Liver (tissue), 9 donors: ENCODE measurements around the gene PLPP3. TPM values are rescaled to one million over a fixed set of nuclear protein-coding genes. Genes with fewer than 3 reads are reported as not detected.

Experiments used
- DNase-seq: peaks from one replicate; pipeline ENCODE4 v3.0.0-alpha.2; 2017; ENCODE audit warnings: low spot score
- H3K27ac ChIP-seq, 2 donors: one replicate each; pipeline ENCODE4 v1.7.0; 2013; ENCODE audit warnings: inconsistent platforms in 2 of 2, low read length in 2 of 2, control low read depth in 1 of 2, low read depth in 1 of 2, mild to moderate bottlenecking in 1 of 2
- H3K27me3 ChIP-seq, 4 donors: one replicate each; pipeline versions ENCODE4 v1.6.1 to v1.7.0; 2013; ENCODE audit warnings: low read length in 3 of 4, inconsistent platforms in 1 of 4, mild to moderate bottlenecking in 1 of 4, moderate library complexity in 1 of 4; ENCODE audit not compliant: control insufficient read depth in 4 of 4, insufficient read depth in 4 of 4
- H3K36me3 ChIP-seq, 4 donors: one replicate each; pipeline versions ENCODE4 v1.6.1 to v1.7.0; 2013; ENCODE audit warnings: low read length in 3 of 4, mild to moderate bottlenecking in 3 of 4, low read depth in 1 of 4, moderate library complexity in 1 of 4; ENCODE audit not compliant: control insufficient read depth in 4 of 4, insufficient read depth in 3 of 4
- H3K4me1 ChIP-seq, 4 donors: one replicate each; pipeline versions ENCODE4 v1.6.1 to v1.7.0; 2013; ENCODE audit warnings: low read length in 3 of 4, mild to moderate bottlenecking in 3 of 4, moderate library complexity in 1 of 4; ENCODE audit not compliant: control insufficient read depth in 4 of 4, insufficient read depth in 4 of 4
- H3K4me3 ChIP-seq, 3 donors: one replicate each; pipeline versions ENCODE4 v1.6.1 to v1.7.0; 2013; ENCODE audit warnings: low read length in 3 of 3, control low read depth in 1 of 3, low read depth in 1 of 3, mild to moderate bottlenecking in 1 of 3
- H3K9ac ChIP-seq, 2 donors: one replicate each; pipeline ENCODE4 v1.7.0; 2013; ENCODE audit warnings: low read length in 2 of 2, mild to moderate bottlenecking in 2 of 2, moderate library complexity in 2 of 2, control low read depth in 1 of 2, low read depth in 1 of 2
- H3K9me3 ChIP-seq, 4 donors: one replicate each; pipeline versions ENCODE4 v1.6.1 to v1.7.0; 2013; ENCODE audit warnings: low read length in 3 of 4; ENCODE audit not compliant: control insufficient read depth in 4 of 4
- EGR1 ChIP-seq, 2 donors: IDR thresholded peaks; 2 replicates each; pipeline ENCODE4 v1.6.1; 2016 to 2018; ENCODE audit warnings: antibody characterized with exemption in 2 of 2, low read depth in 2 of 2
- FOXA1 ChIP-seq: IDR thresholded peaks from 2 replicates; pipeline ENCODE4 v1.6.1; 2016; ENCODE audit warnings: antibody characterized with exemption
- FOXA2 ChIP-seq: IDR thresholded peaks from 2 replicates; pipeline ENCODE4 v1.6.1; 2016; ENCODE audit warnings: antibody characterized with exemption
- GABPA ChIP-seq, 2 donors: IDR thresholded peaks in 1 of 2; conservative IDR thresholded peaks in 1 of 2; 2 replicates each; pipeline ENCODE4 v1.6.1; 2016; ENCODE audit warnings: antibody characterized with exemption in 2 of 2, mild to moderate bottlenecking in 1 of 2, moderate library complexity in 1 of 2
- HNF4A ChIP-seq, 2 donors: conservative IDR thresholded peaks; 2 replicates each; pipeline ENCODE4 v1.6.1; 2016; ENCODE audit warnings: antibody characterized with exemption in 2 of 2, mild to moderate bottlenecking in 2 of 2
- HNF4G ChIP-seq: IDR thresholded peaks from 2 replicates; pipeline ENCODE4 v1.6.1; 2016; ENCODE audit warnings: antibody characterized with exemption
- JUND ChIP-seq, 2 donors: IDR thresholded peaks; 2 replicates each; pipeline ENCODE4 v1.6.1; 2016; ENCODE audit warnings: antibody characterized with exemption in 2 of 2
- NR2F2 ChIP-seq: IDR thresholded peaks from 2 replicates; pipeline ENCODE4 v1.6.1; 2016; ENCODE audit warnings: antibody characterized with exemption
- RAD21 ChIP-seq, 2 donors: IDR thresholded peaks; 2 replicates each; pipeline ENCODE4 v1.6.1; 2016; ENCODE audit warnings: antibody characterized with exemption in 2 of 2, mild to moderate bottlenecking in 2 of 2
- RXRA ChIP-seq, 2 donors: IDR thresholded peaks; 2 replicates each; pipeline ENCODE4 v1.6.1; 2017 to 2018; ENCODE audit warnings: antibody characterized with exemption in 2 of 2, mild to moderate bottlenecking in 1 of 2
- SP1 ChIP-seq: IDR thresholded peaks from 2 replicates; pipeline ENCODE4 v1.6.1; 2018; ENCODE audit warnings: antibody characterized with exemption, mild to moderate bottlenecking
- TAF1 ChIP-seq: conservative IDR thresholded peaks from 2 replicates; pipeline ENCODE4 v1.6.1; 2016; ENCODE audit warnings: antibody characterized with exemption, mild to moderate bottlenecking
- YY1 ChIP-seq: IDR thresholded peaks from 2 replicates; pipeline ENCODE4 v1.6.1; 2016; ENCODE audit warnings: antibody characterized with exemption, mild to moderate bottlenecking
- WGBS: extraction: QIAGEN DNeasy Blood & Tissue Kit; methylation state at CpG from one replicate; pipeline ENCODE4 v1.1.7; 2013; 5-methylcytosine and 5-hydroxymethylcytosine counted together
- polyA plus RNA-seq, 2 donors: library from polyadenylated mRNA; stranded (reverse) in 1 of 2; unstranded in 1 of 2; fragments of 200-250 nt in 1 of 2; fragments of >200 nt in 1 of 2; fragmentation: Nextera tagmentation in 1 of 2; extraction: Ambion mirVana in 1 of 2; gene quantifications; one replicate each; pipeline versions ENCODE4 v1.2.1 to v1.2.3, GENCODE V29; 2013 to 2015
- total RNA-seq, 2 donors: library from RNA; depleted of rRNA; stranded (reverse); fragments of >200 nt; gene quantifications; one replicate each; pipeline ENCODE4 v1.2.3, GENCODE V29; 2014
- TF ChIP-seq, protein P1 (sequence below): IDR thresholded peaks from 2 replicates; pipeline ENCODE4 v1.6.1; 2016; ENCODE audit warnings: antibody characterized with exemption
- TF ChIP-seq, protein P2 (sequence below): IDR thresholded peaks from 2 replicates; pipeline ENCODE4 v1.6.1; 2016; ENCODE audit warnings: antibody characterized with exemption, mild to moderate bottlenecking
- TF ChIP-seq, protein P3 (sequence below): IDR thresholded peaks from 2 replicates; pipeline ENCODE4 v1.6.1; 2016; ENCODE audit warnings: antibody characterized with exemption
- TF ChIP-seq, protein P4 (sequence below): IDR thresholded peaks from 2 replicates; pipeline ENCODE4 v1.6.1; 2016; ENCODE audit warnings: antibody characterized with exemption
- TF ChIP-seq, protein P5 (sequence below): fragments of 150-350 bp; IDR thresholded peaks from 2 replicates; pipeline ENCODE4 v1.5.1; 2017; ENCODE audit warnings: improper control_type of control experiment, low read depth, low read length; ENCODE audit not compliant: missing input control
- donor health status: healthy.
- donor health status: healthy.
- donor health status: healthy.
- donor health status: healthy.
- donor health status: healthy.

PLPP3 gene
- total and polyA plus RNA-seq, 4 donors, result 46.1 to 91.2 (median 67.6) TPM

DNA sequence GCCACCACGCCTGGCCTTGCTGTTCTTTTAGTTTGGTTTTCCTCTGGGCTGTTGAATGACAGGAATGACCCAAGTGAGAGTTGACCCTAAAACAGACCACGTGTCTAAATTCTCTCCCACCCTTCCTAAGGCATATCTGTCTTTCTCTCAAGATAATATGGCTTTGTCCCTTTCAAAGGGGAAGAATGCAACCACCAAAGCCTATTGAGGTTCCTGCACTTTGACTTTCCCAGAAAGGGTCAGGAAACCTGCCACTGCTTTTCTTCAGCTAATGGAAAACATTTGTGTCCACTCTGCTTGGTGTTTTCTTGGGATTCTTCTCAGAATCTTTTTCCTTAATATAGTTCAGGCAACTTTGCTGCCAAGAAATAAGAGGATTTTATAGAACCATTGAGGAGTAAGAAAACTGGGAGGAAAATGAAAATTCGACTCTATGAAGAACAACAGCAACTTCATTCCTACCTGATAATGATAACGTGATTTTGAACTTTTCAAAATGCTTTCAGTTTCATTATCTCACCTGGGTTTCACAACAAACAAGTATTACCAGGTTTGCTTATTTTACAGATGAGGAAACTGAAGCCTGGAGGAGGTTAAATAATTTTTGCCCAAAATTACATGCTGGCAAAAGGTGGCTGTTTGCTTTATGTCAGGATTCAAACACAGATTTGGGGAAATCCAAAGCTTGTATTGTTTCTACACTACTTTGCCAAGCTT is 6.9 kb downstream of the PLPP3 start:
- TF ChIP-seq HNF4A (conservative IDR thresholded peaks at IDR 0.05) (peak in 1 of 2 donors; percentile 13), SP1 (peak; percentile 27), RXRA (IDR thresholded peaks at IDR 0.05) (peak; percentile 2 to 48), NR2F2 (peak; percentile 92), RAD21 (IDR thresholded peaks at IDR 0.05) (no peak)
- Histone ChIP-seq H3K9me3 (no peaks in the 10 kb centered on the region), H3K27me3 (no peaks in the 10 kb centered on the region), H3K4me1 (peaks cover 8 to 64% (median 55%) of the 10 kb centered on the region in 4 donors), H3K9ac (peak overlapping the region in 1 of 2 donors; percentile 33), H3K36me3 (no peaks in the 10 kb centered on the region), H3K27ac (peak overlapping the region; percentile 99), H3K4me3 (peak overlapping the region in 2 of 3 donors; percentile 7 to 18)
- DNase-seq, result no peak
- WGBS, result 40% methylated on average over 4 of the region's 4 CpGs

DNA sequence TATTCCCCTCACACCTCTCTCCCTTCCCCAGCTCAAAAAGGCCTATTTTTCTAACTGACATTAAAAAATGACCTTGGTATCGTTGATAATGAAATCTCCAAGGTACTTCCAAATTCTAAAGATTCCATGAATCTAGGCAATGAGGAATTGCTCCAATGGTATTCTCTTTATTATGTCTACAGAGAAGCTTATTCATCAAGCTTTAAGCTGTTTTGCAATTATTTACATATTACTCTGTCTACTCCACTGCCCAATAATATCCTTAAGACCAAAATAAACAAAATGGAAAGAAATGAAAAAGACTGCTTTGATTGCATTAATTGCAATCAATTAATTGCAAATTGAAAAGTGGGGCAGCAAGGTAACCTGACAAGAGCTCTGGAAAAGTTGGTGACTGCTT is 7.9 kb downstream of the PLPP3 start:
- H3K4me3 ChIP-seq, result no peak overlapping the region
- no peak for DNase-seq
- H3K27ac ChIP-seq, result peak overlapping the region; percentile 99
- no peaks in the 10 kb centered on the region for H3K27me3 ChIP-seq
- 38% methylated on average over 1 of the region's 1 CpG for WGBS
- H3K9me3 ChIP-seq, result no peaks in the 10 kb centered on the region
- peaks cover 8 to 71% (median 63%) of the 10 kb centered on the region in 4 donors for H3K4me1 ChIP-seq
- no peaks in the 10 kb centered on the region for H3K36me3 ChIP-seq
- TF ChIP-seq, protein P1, sequence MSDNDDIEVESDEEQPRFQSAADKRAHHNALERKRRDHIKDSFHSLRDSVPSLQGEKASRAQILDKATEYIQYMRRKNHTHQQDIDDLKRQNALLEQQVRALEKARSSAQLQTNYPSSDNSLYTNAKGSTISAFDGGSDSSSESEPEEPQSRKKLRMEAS, result no peak
- H3K9ac ChIP-seq, result peak overlapping the region in 1 of 2 donors; percentile 53

DNA sequence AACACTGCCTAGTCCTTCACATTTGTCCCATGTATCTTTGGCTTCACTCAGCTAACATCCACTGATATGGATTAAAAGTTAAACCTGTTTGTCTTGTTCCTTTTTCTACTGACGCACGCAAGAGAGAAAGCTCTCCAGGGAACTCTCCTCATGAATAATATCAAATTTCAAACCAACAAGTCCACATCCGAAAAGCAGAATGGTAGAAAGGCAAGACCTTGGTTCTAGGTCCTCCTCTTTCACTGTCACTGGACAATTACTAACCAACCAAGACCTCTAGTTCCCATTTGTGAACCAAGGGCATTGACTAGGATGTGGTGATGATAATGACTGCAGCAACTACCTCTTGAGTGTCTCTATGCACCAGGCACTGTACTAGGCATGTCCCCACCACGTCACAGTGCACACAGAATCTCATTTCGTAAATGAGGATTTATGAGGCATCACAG is 8.4 kb downstream of the PLPP3 start:
- Histone ChIP-seq H3K36me3 (no peaks in the 10 kb centered on the region), H3K4me1 (peaks cover 8 to 76% (median 68%) of the 10 kb centered on the region in 4 donors), H3K9me3 (no peaks in the 10 kb centered on the region), H3K9ac (peak overlapping the region in 1 of 2 donors; percentile 53), H3K4me3 (no peak overlapping the region), H3K27me3 (no peaks in the 10 kb centered on the region), H3K27ac (peak overlapping the region; percentile 99)
- no peak for DNase-seq
- WGBS, result 35% methylated on average over 5 of the region's 5 CpGs
- peak; percentile 51 for TF ChIP-seq YY1
- no peak for TF ChIP-seq RAD21 (IDR thresholded peaks at IDR 0.05)
- TF ChIP-seq, protein P2, sequence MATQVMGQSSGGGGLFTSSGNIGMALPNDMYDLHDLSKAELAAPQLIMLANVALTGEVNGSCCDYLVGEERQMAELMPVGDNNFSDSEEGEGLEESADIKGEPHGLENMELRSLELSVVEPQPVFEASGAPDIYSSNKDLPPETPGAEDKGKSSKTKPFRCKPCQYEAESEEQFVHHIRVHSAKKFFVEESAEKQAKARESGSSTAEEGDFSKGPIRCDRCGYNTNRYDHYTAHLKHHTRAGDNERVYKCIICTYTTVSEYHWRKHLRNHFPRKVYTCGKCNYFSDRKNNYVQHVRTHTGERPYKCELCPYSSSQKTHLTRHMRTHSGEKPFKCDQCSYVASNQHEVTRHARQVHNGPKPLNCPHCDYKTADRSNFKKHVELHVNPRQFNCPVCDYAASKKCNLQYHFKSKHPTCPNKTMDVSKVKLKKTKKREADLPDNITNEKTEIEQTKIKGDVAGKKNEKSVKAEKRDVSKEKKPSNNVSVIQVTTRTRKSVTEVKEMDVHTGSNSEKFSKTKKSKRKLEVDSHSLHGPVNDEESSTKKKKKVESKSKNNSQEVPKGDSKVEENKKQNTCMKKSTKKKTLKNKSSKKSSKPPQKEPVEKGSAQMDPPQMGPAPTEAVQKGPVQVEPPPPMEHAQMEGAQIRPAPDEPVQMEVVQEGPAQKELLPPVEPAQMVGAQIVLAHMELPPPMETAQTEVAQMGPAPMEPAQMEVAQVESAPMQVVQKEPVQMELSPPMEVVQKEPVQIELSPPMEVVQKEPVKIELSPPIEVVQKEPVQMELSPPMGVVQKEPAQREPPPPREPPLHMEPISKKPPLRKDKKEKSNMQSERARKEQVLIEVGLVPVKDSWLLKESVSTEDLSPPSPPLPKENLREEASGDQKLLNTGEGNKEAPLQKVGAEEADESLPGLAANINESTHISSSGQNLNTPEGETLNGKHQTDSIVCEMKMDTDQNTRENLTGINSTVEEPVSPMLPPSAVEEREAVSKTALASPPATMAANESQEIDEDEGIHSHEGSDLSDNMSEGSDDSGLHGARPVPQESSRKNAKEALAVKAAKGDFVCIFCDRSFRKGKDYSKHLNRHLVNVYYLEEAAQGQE, result peak; percentile 31
- TF ChIP-seq, protein P3, sequence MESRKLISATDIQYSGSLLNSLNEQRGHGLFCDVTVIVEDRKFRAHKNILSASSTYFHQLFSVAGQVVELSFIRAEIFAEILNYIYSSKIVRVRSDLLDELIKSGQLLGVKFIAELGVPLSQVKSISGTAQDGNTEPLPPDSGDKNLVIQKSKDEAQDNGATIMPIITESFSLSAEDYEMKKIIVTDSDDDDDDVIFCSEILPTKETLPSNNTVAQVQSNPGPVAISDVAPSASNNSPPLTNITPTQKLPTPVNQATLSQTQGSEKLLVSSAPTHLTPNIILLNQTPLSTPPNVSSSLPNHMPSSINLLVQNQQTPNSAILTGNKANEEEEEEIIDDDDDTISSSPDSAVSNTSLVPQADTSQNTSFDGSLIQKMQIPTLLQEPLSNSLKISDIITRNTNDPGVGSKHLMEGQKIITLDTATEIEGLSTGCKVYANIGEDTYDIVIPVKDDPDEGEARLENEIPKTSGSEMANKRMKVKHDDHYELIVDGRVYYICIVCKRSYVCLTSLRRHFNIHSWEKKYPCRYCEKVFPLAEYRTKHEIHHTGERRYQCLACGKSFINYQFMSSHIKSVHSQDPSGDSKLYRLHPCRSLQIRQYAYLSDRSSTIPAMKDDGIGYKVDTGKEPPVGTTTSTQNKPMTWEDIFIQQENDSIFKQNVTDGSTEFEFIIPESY, result no peak
- no peak for TF ChIP-seq FOXA2
- TF ChIP-seq GABPA (IDR thresholded peaks at IDR 0.05 in 1 of 2, conservative IDR thresholded peaks at IDR 0.05 in 1 of 2), result no peak
- TF ChIP-seq SP1, result no peak
- no peak for TF ChIP-seq JUND (IDR thresholded peaks at IDR 0.05)
- TF ChIP-seq, protein P4, sequence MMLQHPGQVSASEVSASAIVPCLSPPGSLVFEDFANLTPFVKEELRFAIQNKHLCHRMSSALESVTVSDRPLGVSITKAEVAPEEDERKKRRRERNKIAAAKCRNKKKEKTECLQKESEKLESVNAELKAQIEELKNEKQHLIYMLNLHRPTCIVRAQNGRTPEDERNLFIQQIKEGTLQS, result no peak
- TF ChIP-seq, protein P1, result no peak
- no peak for TF ChIP-seq TAF1
- peak in 1 of 2 donors; percentile 26 for TF ChIP-seq HNF4A (conservative IDR thresholded peaks at IDR 0.05)
- TF ChIP-seq HNF4G, result no peak
- peak in 1 of 2 donors; percentile 25 for TF ChIP-seq RXRA (IDR thresholded peaks at IDR 0.05)
- TF ChIP-seq, protein P5, sequence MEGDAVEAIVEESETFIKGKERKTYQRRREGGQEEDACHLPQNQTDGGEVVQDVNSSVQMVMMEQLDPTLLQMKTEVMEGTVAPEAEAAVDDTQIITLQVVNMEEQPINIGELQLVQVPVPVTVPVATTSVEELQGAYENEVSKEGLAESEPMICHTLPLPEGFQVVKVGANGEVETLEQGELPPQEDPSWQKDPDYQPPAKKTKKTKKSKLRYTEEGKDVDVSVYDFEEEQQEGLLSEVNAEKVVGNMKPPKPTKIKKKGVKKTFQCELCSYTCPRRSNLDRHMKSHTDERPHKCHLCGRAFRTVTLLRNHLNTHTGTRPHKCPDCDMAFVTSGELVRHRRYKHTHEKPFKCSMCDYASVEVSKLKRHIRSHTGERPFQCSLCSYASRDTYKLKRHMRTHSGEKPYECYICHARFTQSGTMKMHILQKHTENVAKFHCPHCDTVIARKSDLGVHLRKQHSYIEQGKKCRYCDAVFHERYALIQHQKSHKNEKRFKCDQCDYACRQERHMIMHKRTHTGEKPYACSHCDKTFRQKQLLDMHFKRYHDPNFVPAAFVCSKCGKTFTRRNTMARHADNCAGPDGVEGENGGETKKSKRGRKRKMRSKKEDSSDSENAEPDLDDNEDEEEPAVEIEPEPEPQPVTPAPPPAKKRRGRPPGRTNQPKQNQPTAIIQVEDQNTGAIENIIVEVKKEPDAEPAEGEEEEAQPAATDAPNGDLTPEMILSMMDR, result no peak
- no peak for TF ChIP-seq NR2F2
- no peak for TF ChIP-seq FOXA1
- no peak for TF ChIP-seq EGR1 (IDR thresholded peaks at IDR 0.05; ENCODE audit: low read depth in 2 of 2)
